Ecto neural progenitor cell (in vitro differentiated cells): ENCODE results near the gene CACNA1I.

Experiments used
- DNase-seq: peaks from one replicate; pipeline ENCODE4 v3.0.0-alpha.2; 2018; ENCODE audit warnings: low spot score

CACNA1I gene

GRCh38 chr22:39625569-39626537, 55.3 kb downstream of the CACNA1I start:
- no peak for DNase-seq

- no peak for DNase-seq
Measured at GRCh38 chr22:39627208-39627607, 56.7 kb downstream of the CACNA1I start.

- no peak for DNase-seq
Measured at GRCh38 chr22:39627865-39628562, 57.5 kb downstream of the CACNA1I start.

GRCh38 chr22:39628563-39629080, 58.1 kb downstream of the CACNA1I start:
- no peak for DNase-seq

GRCh38 chr22:39629851-39630250, 59.3 kb downstream of the CACNA1I start:
- DNase-seq, result no peak

GRCh38 chr22:39630721-39631120, 60.2 kb downstream of the CACNA1I start:
- DNase-seq, result no peak

- DNase-seq, result no peak
Measured at GRCh38 chr22:39631381-39632286, 61.1 kb downstream of the CACNA1I start.

- no peak for DNase-seq
Measured at GRCh38 chr22:39634530-39635405, 64.2 kb downstream of the CACNA1I start.

- DNase-seq, result no peak
Measured at GRCh38 chr22:39635719-39636118, 65.2 kb downstream of the CACNA1I start.

- no peak for DNase-seq
Measured at GRCh38 chr22:39638958-39639357, 68.4 kb downstream of the CACNA1I start.

GRCh38 chr22:39641660-39642310, 71.2 kb downstream of the CACNA1I start:
- no peak for DNase-seq

GRCh38 chr22:39643311-39644083, 72.9 kb downstream of the CACNA1I start:
- DNase-seq, result no peak

GRCh38 chr22:39645532-39645931, 75.0 kb downstream of the CACNA1I start:
- no peak for DNase-seq

GRCh38 chr22:39646398-39647063, 76.0 kb downstream of the CACNA1I start:
- DNase-seq, result no peak

- DNase-seq, result no peak
Measured at GRCh38 chr22:39647836-39648629, 77.5 kb downstream of the CACNA1I start.

- no peak for DNase-seq
Measured at GRCh38 chr22:39648630-39648950, 78.0 kb downstream of the CACNA1I start.

- no peak for DNase-seq
Measured at GRCh38 chr22:39649500-39650089, 79.0 kb downstream of the CACNA1I start.
